GDM1 (cell line): ENCODE measurements around the gene ORC3.

Experiments used
- DNase-seq: peaks from one replicate; lab custom pipeline; 2025; lab: John Stamatoyannopoulos, UW

The ORC3 gene

GRCh38 chr6:87589693-87590416 lies at the start of gene ORC3, which contains the start of gene RARS2:
Gene ORC3, plus strand, starts transcription at chr6:87590135. Its CDS starts 34 bp downstream, at chr6:87590169.
Gene RARS2, minus strand, starts transcription at chr6:87589987. Its CDS starts 30 bp downstream, at chr6:87589957.
- peak; percentile 90 for DNase-seq

- no peak for DNase-seq
These were observed 49.4 kb upstream of the ORC3 start for GRCh38 chr6:87540539-87540938.

GRCh38 chr6:87541041-87541440 lies 48.9 kb upstream of the ORC3 start:
- no peak for DNase-seq

GRCh38 chr6:87541744-87542143 lies 48.2 kb upstream of the ORC3 start:
- no peak for DNase-seq

- no peak for DNase-seq
These were observed 46.0 kb upstream of the ORC3 start for GRCh38 chr6:87543696-87544473.

- no peak for DNase-seq
These were observed 45.5 kb upstream of the ORC3 start for GRCh38 chr6:87544474-87544735.

- no peak for DNase-seq
These were observed 38.1 kb upstream of the ORC3 start for GRCh38 chr6:87551799-87552198.

GRCh38 chr6:87553159-87553765 lies 36.7 kb upstream of the ORC3 start:
- DNase-seq, result no peak

- no peak for DNase-seq
These were observed 34.4 kb upstream of the ORC3 start for GRCh38 chr6:87555506-87555905.

GRCh38 chr6:87558446-87558845 lies 31.5 kb upstream of the ORC3 start:
- DNase-seq, result no peak

- no peak for DNase-seq
These were observed 28.9 kb upstream of the ORC3 start for GRCh38 chr6:87561017-87561416.

GRCh38 chr6:87572021-87572420 lies 17.9 kb upstream of the ORC3 start:
- no peak for DNase-seq

- DNase-seq, result no peak
These were observed 17.1 kb upstream of the ORC3 start for GRCh38 chr6:87572883-87573282.

GRCh38 chr6:87573307-87574024 lies 16.5 kb upstream of the ORC3 start:
- no peak for DNase-seq

- DNase-seq, result no peak
These were observed 15.6 kb upstream of the ORC3 start for GRCh38 chr6:87574237-87574804.

GRCh38 chr6:87575423-87575822 lies 14.5 kb upstream of the ORC3 start:
- no peak for DNase-seq

- no peak for DNase-seq
These were observed 6.1 kb upstream of the ORC3 start for GRCh38 chr6:87583822-87584221.

GRCh38 chr6:87586371-87587077 lies 3.4 kb upstream of the ORC3 start:
- DNase-seq, result no peak

- DNase-seq, result no peak
These were observed 1.1 kb upstream of the ORC3 start for GRCh38 chr6:87588756-87589407.

GRCh38 chr6:87590417-87590880 lies 514 bp downstream of the ORC3 start:
- no peak for DNase-seq

GRCh38 chr6:87590990-87591389 lies 1.1 kb downstream of the ORC3 start:
- DNase-seq, result no peak
